GM23338 (cell line): ENCODE measurements around the gene FCHO2. TPM values are rescaled to one million over a fixed set of nuclear protein-coding genes. Genes with fewer than 3 reads are reported as not detected.

ENCODE experiments used
- ATAC-seq: fragments of 200-7000 bp; cut with Tn5 transposase; 3 replicates; pipeline ENCODE4 v1.9.1; 2020
- DNase-seq: peaks from one replicate; pipeline ENCODE4 v3.0.0-alpha.2; 2015; ENCODE audit warnings: low spot score
- H2AFZ ChIP-seq: fragments of 200-600 bp; sonication (generic); 2 replicates; pipeline ENCODE4 v1.8.0; 2016; ENCODE audit warnings: antibody characterized with exemption, mild to moderate bottlenecking, moderate library complexity
- H3F3A ChIP-seq: fragments of 200-600 bp; sonication (generic); replicated peaks from 2 replicates; pipeline ENCODE4 v1.8.0; 2017; ENCODE audit warnings: antibody characterized with exemption, mixed run types, low read depth
- H3K27ac ChIP-seq: fragments of 200-600 bp; sonication (generic); 2 replicates; pipeline ENCODE4 v1.6.1; 2016; ENCODE audit warnings: low read depth
- H3K27me3 ChIP-seq: fragments of 200-600 bp; sonication (generic); 2 replicates; pipeline ENCODE4 v1.8.0; 2016; ENCODE audit warnings: mild to moderate bottlenecking, mixed run types, moderate library complexity; ENCODE audit not compliant: insufficient read depth
- H3K36me3 ChIP-seq: fragments of 200-600 bp; sonication (generic); 2 replicates; pipeline ENCODE4 v1.8.0; 2016; ENCODE audit warnings: mild to moderate bottlenecking; ENCODE audit not compliant: insufficient read depth
- H3K4me1 ChIP-seq: fragments of 200-600 bp; sonication (generic); 2 replicates; pipeline ENCODE4 v1.8.0; 2016; ENCODE audit warnings: mild to moderate bottlenecking, moderate library complexity; ENCODE audit not compliant: insufficient read depth
- H3K4me2 ChIP-seq: fragments of 200-600 bp; sonication (generic); 2 replicates; pipeline ENCODE4 v1.7.1; 2017; ENCODE audit warnings: mixed run types
- H3K4me3 ChIP-seq: fragments of 200-600 bp; sonication (generic); 2 replicates; pipeline ENCODE4 v1.6.1; 2016; ENCODE audit warnings: mixed run types
- H3K79me2 ChIP-seq: fragments of 200-600 bp; sonication (generic); replicated peaks from 2 replicates; pipeline ENCODE4 v1.8.0; 2017; ENCODE audit warnings: mild to moderate bottlenecking; ENCODE audit not compliant: insufficient read depth
- H3K9me2 ChIP-seq: fragments of 200-600 bp; sonication (generic); 2 replicates; pipeline ENCODE4 v1.8.0; 2017; ENCODE audit not compliant: insufficient read depth
- H4K20me1 ChIP-seq: fragments of 200-600 bp; sonication (generic); replicated peaks from 2 replicates; pipeline ENCODE4 v1.8.0; 2017; ENCODE audit warnings: mild to moderate bottlenecking; ENCODE audit not compliant: insufficient read depth
- H3K27ac Mint-ChIP-seq: 2 replicates; pipeline ENCODE4 v1.8.0; 2020; ENCODE audit warnings: inconsistent platforms, mild to moderate bottlenecking, moderate library complexity, mixed read lengths
- H3K27me3 Mint-ChIP-seq: 3 replicates; pipeline ENCODE4 v1.8.0; 2022; ENCODE audit warnings: low read depth, mild to moderate bottlenecking, moderate library complexity, mixed read lengths, inconsistent platforms; ENCODE audit not compliant: insufficient read depth, poor library complexity
- H3K36me3 Mint-ChIP-seq: 3 replicates; pipeline ENCODE4 v1.8.0; 2021; ENCODE audit warnings: low read depth, mild to moderate bottlenecking, inconsistent platforms, moderate library complexity, mixed read lengths
- H3K4me1 Mint-ChIP-seq: 3 replicates; pipeline ENCODE4 v1.8.0; 2020; ENCODE audit warnings: mild to moderate bottlenecking, inconsistent platforms, mixed read lengths
- H3K4me3 Mint-ChIP-seq: 3 replicates; pipeline ENCODE4 v1.8.0; 2021; ENCODE audit warnings: moderate library complexity, mild to moderate bottlenecking, inconsistent platforms, mixed read lengths
- H3K9me3 Mint-ChIP-seq: 3 replicates; pipeline ENCODE4 v1.8.0; 2020; ENCODE audit warnings: moderate library complexity, mild to moderate bottlenecking, inconsistent platforms, mixed read lengths
- CREB1 ChIP-seq: fragments of 250-450 bp; sonication (Bioruptor Pico); IDR thresholded peaks from 2 replicates; pipeline ENCODE4 v1.5.0; 2020; ENCODE audit warnings: low read depth, mild to moderate bottlenecking, moderate library complexity
- JUNB ChIP-seq: IDR thresholded peaks from one replicate; pipeline ENCODE4 v1.6.1; 2016; ENCODE audit warnings: antibody characterized with exemption; ENCODE audit not compliant: unreplicated experiment
- polyA plus RNA-seq: library from polyadenylated mRNA; unstranded; fragments of >200 nt; fragmentation: Nextera tagmentation; extraction: Ambion mirVana; gene quantifications from 2 replicates; pipeline ENCODE4 v1.2.1, GENCODE V29; 2016
- total RNA-seq: library from RNA; depleted of rRNA; stranded (reverse); fragments of >200 nt; shearing (Covaris generic); gene quantifications from 2 replicates; pipeline ENCODE4 v1.2.3, GENCODE V29; 2014
- TF ChIP-seq, protein P1 (sequence below): fragments of 250-450 bp; sonication (Bioruptor Pico); IDR thresholded peaks from 2 replicates; pipeline ENCODE4 v1.5.0; 2020; ENCODE audit warnings: mild to moderate bottlenecking, moderate library complexity
- TF ChIP-seq, protein P2 (sequence below): IDR thresholded peaks from one replicate; pipeline ENCODE4 v1.6.1; 2018; ENCODE audit warnings: antibody characterized with exemption; ENCODE audit not compliant: unreplicated experiment
- TF ChIP-seq, protein P3 (sequence below), 2 experiments: fragments of 200-600 bp in 1 of 2; sonication (generic) in 1 of 2; conservative IDR thresholded peaks; 2 replicates each; pipeline versions ENCODE4 v1.5.1 to v1.6.1; 2016 to 2017; ENCODE audit warnings: antibody characterized with exemption in 2 of 2, low read depth in 2 of 2, mild to moderate bottlenecking in 2 of 2, moderate library complexity in 1 of 2
- TF ChIP-seq, protein P4 (sequence below): IDR thresholded peaks from 2 replicates; pipeline ENCODE4 v1.6.1; 2016; ENCODE audit warnings: antibody characterized with exemption

Gene FCHO2
- total and polyA plus RNA-seq, 2 experiments from 2014 or later = 8.4 to 10.1 TPM

DNA sequence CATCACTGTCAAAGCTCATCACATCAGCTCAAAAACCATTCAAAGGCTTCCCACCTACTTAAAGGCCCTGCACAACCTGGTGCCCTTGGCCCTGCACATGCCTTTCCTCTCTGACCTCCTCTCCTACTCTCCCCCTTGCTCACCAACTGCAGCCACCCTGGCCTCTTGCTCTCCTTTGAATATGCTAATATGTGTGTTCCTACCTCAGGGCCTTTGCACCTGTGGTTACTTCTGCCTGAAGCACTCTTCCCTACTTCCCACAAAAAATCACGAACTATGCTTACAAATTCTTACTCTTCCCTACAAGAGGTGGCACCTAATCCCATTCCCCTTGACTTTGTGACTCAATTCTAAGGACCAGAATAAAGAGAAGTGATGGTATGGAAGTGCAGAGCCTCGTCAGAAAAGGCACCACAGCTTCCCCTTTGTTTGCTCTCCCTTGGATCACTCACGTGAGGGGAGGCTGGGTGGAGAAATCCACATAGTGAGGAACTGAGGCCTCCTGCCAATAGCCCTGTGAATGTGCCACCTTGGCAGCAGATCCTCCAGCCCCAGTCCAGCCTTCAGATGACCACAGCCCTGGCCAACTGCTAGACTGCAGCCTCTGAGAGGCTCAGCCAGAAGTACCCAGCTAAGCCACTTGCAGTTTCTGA, 161.4 kb downstream of the FCHO2 start (continued):
- TF ChIP-seq, protein P1, sequence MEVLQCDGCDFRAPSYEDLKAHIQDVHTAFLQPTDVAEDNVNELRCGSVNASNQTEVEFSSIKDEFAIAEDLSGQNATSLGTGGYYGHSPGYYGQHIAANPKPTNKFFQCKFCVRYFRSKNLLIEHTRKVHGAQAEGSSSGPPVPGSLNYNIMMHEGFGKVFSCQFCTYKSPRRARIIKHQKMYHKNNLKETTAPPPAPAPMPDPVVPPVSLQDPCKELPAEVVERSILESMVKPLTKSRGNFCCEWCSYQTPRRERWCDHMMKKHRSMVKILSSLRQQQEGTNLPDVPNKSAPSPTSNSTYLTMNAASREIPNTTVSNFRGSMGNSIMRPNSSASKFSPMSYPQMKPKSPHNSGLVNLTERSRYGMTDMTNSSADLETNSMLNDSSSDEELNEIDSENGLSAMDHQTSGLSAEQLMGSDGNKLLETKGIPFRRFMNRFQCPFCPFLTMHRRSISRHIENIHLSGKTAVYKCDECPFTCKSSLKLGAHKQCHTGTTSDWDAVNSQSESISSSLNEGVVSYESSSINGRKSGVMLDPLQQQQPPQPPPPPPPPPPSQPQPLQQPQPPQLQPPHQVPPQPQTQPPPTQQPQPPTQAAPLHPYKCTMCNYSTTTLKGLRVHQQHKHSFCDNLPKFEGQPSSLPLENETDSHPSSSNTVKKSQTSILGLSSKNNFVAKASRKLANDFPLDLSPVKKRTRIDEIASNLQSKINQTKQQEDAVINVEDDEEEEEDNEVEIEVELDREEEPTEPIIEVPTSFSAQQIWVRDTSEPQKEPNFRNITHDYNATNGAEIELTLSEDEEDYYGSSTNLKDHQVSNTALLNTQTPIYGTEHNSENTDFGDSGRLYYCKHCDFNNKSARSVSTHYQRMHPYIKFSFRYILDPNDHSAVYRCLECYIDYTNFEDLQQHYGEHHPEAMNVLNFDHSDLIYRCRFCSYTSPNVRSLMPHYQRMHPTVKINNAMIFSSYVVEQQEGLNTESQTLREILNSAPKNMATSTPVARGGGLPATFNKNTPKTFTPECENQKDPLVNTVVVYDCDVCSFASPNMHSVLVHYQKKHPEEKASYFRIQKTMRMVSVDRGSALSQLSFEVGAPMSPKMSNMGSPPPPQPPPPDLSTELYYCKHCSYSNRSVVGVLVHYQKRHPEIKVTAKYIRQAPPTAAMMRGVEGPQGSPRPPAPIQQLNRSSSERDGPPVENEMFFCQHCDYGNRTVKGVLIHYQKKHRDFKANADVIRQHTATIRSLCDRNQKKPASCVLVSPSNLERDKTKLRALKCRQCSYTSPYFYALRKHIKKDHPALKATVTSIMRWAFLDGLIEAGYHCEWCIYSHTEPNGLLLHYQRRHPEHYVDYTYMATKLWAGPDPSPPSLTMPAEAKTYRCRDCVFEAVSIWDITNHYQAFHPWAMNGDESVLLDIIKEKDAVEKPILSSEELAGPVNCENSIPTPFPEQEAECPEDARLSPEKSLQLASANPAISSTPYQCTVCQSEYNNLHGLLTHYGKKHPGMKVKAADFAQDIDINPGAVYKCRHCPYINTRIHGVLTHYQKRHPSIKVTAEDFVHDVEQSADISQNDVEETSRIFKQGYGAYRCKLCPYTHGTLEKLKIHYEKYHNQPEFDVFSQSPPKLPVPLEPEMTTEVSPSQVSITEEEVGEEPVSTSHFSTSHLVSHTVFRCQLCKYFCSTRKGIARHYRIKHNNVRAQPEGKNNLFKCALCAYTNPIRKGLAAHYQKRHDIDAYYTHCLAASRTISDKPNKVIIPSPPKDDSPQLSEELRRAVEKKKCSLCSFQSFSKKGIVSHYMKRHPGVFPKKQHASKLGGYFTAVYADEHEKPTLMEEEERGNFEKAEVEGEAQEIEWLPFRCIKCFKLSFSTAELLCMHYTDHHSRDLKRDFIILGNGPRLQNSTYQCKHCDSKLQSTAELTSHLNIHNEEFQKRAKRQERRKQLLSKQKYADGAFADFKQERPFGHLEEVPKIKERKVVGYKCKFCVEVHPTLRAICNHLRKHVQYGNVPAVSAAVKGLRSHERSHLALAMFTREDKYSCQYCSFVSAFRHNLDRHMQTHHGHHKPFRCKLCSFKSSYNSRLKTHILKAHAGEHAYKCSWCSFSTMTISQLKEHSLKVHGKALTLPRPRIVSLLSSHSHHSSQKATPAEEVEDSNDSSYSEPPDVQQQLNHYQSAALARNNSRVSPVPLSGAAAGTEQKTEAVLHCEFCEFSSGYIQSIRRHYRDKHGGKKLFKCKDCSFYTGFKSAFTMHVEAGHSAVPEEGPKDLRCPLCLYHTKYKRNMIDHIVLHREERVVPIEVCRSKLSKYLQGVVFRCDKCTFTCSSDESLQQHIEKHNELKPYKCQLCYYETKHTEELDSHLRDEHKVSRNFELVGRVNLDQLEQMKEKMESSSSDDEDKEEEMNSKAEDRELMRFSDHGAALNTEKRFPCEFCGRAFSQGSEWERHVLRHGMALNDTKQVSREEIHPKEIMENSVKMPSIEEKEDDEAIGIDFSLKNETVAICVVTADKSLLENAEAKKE (CRISPR knock-in tag) = no peak
- TF ChIP-seq, protein P2, sequence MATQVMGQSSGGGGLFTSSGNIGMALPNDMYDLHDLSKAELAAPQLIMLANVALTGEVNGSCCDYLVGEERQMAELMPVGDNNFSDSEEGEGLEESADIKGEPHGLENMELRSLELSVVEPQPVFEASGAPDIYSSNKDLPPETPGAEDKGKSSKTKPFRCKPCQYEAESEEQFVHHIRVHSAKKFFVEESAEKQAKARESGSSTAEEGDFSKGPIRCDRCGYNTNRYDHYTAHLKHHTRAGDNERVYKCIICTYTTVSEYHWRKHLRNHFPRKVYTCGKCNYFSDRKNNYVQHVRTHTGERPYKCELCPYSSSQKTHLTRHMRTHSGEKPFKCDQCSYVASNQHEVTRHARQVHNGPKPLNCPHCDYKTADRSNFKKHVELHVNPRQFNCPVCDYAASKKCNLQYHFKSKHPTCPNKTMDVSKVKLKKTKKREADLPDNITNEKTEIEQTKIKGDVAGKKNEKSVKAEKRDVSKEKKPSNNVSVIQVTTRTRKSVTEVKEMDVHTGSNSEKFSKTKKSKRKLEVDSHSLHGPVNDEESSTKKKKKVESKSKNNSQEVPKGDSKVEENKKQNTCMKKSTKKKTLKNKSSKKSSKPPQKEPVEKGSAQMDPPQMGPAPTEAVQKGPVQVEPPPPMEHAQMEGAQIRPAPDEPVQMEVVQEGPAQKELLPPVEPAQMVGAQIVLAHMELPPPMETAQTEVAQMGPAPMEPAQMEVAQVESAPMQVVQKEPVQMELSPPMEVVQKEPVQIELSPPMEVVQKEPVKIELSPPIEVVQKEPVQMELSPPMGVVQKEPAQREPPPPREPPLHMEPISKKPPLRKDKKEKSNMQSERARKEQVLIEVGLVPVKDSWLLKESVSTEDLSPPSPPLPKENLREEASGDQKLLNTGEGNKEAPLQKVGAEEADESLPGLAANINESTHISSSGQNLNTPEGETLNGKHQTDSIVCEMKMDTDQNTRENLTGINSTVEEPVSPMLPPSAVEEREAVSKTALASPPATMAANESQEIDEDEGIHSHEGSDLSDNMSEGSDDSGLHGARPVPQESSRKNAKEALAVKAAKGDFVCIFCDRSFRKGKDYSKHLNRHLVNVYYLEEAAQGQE = no peak
- no peak for TF ChIP-seq JUNB

DNA sequence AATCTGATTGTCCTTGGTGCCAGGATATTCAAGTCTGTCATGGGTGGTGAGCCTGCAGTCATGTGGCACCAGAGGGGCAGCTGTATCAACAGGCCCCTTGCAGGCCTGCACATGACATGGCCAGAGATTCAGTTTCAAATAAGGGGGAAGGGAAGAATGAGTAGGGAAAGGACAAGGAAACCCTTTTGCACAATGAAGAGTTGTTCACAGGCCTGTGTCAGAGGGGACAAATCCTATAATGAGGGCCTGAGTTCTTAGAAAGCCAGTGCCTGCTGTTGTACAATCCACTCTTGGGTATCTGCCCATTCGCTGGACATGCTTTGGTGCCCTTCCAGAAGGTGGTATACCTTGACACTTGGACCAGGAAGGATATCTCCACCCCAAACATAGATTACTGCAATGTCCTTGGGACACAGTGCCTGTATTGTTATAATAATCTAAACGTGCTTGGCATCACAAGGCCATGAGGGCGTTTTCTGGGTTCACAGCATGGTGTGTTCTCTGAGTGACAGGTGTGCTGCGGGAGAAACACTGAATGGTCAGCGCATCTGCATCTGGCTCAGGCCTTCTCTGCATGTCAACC, 162.6 kb downstream of the FCHO2 start:
- no peaks in the 10 kb centered on the region for H3K9me2 ChIP-seq
- no peak for DNase-seq
- ATAC-seq = no peak
- no peak overlapping the region for H3K4me3 ChIP-seq
- Mint-ChIP-seq H3K36me3 (no peaks in the 10 kb centered on the region), H3K4me3 (no peak overlapping the region), H3K9me3 (no peaks in the 10 kb centered on the region), H3K27ac (no peak overlapping the region), H3K27me3 (peaks cover 33% of the 10 kb centered on the region), H3K4me1 (peaks cover 23% of the 10 kb centered on the region)
- H4K20me1 ChIP-seq = no peaks in the 10 kb centered on the region
- H3K36me3 ChIP-seq = no peaks in the 10 kb centered on the region
- no peaks in the 10 kb centered on the region; the same call in 1 of the 2 replicates for H3F3A ChIP-seq
- no peaks in the 10 kb centered on the region for H3K79me2 ChIP-seq
- H3K27me3 ChIP-seq = peaks cover 56% of the 10 kb centered on the region
- H3K4me2 ChIP-seq = no peak overlapping the region
- H3K27ac ChIP-seq = no peak overlapping the region
- peaks cover 11% of the 10 kb centered on the region; the same call in 1 of the 2 replicates for H3K4me1 ChIP-seq
- no peak overlapping the region for H2AFZ ChIP-seq
- TF ChIP-seq CREB1 (CRISPR knock-in tag) = no peak
- TF ChIP-seq, protein P3, sequence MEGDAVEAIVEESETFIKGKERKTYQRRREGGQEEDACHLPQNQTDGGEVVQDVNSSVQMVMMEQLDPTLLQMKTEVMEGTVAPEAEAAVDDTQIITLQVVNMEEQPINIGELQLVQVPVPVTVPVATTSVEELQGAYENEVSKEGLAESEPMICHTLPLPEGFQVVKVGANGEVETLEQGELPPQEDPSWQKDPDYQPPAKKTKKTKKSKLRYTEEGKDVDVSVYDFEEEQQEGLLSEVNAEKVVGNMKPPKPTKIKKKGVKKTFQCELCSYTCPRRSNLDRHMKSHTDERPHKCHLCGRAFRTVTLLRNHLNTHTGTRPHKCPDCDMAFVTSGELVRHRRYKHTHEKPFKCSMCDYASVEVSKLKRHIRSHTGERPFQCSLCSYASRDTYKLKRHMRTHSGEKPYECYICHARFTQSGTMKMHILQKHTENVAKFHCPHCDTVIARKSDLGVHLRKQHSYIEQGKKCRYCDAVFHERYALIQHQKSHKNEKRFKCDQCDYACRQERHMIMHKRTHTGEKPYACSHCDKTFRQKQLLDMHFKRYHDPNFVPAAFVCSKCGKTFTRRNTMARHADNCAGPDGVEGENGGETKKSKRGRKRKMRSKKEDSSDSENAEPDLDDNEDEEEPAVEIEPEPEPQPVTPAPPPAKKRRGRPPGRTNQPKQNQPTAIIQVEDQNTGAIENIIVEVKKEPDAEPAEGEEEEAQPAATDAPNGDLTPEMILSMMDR (conservative IDR thresholded peaks at IDR 0.05; ENCODE audit: low read depth in 2 of 2) = no peak
- TF ChIP-seq, protein P4, sequence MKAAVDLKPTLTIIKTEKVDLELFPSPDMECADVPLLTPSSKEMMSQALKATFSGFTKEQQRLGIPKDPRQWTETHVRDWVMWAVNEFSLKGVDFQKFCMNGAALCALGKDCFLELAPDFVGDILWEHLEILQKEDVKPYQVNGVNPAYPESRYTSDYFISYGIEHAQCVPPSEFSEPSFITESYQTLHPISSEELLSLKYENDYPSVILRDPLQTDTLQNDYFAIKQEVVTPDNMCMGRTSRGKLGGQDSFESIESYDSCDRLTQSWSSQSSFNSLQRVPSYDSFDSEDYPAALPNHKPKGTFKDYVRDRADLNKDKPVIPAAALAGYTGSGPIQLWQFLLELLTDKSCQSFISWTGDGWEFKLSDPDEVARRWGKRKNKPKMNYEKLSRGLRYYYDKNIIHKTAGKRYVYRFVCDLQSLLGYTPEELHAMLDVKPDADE = no peak
- TF ChIP-seq, protein P2 = no peak
